ENCODE measurements around the gene GRIFIN. TPM values are rescaled to one million over a fixed set of nuclear protein-coding genes. Genes with fewer than 3 reads are reported as not detected.

GRIFIN gene
- total and polyA plus RNA-seq, 2 donors (not counting 1 experiment from before 2014, with no cell fraction given), result not detected

- H3K9me3 Mint-ChIP-seq (ENCODE audit: insufficient read depth), result no peaks in the 10 kb centered on the region
- H3K4me3 ChIP-seq (ENCODE audit: control extremely low read depth in 1 of 5, extremely low read depth in 1 of 5, insufficient read depth in 1 of 5, low read depth in 2 of 5, low read length in 4 of 5), result no peak overlapping the region
- H3K4me1 ChIP-seq (ENCODE audit: control insufficient read depth in 2 of 2, insufficient read depth in 2 of 2, low read length in 2 of 2), result peaks cover 0 to 5% of the 10 kb centered on the region in 2 donors
- DNase-seq, result no peak
- H3K27me3 ChIP-seq (replicated peaks in 1 of 4; ENCODE audit: control extremely low read depth in 1 of 4, control insufficient read depth in 3 of 4, insufficient read depth in 4 of 4, low read length in 3 of 4), result peaks cover 0 to 12% (median 2%) of the 10 kb centered on the region in 4 experiments
- peaks cover 4% of the 10 kb centered on the region for H3K4me1 Mint-ChIP-seq
- no peaks in the 10 kb centered on the region for H3K36me3 ChIP-seq (replicated peaks in 1 of 2; ENCODE audit: control extremely low read depth in 1 of 2, control insufficient read depth in 1 of 2, extremely low read depth in 1 of 2, insufficient read depth in 2 of 2, low read length in 1 of 2)
- H3K27ac Mint-ChIP-seq, result no peak overlapping the region
- no peak overlapping the region for H3K4me3 Mint-ChIP-seq
- ChIA-PET POLR2A (no interaction called here), CTCF (interaction anchor here (0.8 to 6.9 kb wide), 6 partner anchors 19 to 239 kb away, joined by 3 to 104 read pairs (median 4); no protein-coding TSS in a partner anchor)
- 79% methylated on average over 2 of the region's 5 CpGs for WGBS (ENCODE audit: insufficient coverage)
- H3K79me2 ChIP-seq (ENCODE audit: control insufficient read depth, insufficient read depth, low read length), result no peaks in the 10 kb centered on the region
- no peaks in the 10 kb centered on the region for H3K9me3 ChIP-seq (ENCODE audit: control extremely low read depth in 1 of 3, control insufficient read depth in 2 of 3, insufficient read depth in 1 of 3, low read length in 2 of 3)
- intact Hi-C loops (cut with micrococcal nuclease), result no loop called here
- no peak for TF ChIP-seq EZH2 (IDR thresholded peaks at IDR 0.05; ENCODE audit: borderline replicate concordance, insufficient read depth, low read depth, low read length, poor library complexity, severe bottlenecking)
- TF ChIP-seq, protein P1, sequence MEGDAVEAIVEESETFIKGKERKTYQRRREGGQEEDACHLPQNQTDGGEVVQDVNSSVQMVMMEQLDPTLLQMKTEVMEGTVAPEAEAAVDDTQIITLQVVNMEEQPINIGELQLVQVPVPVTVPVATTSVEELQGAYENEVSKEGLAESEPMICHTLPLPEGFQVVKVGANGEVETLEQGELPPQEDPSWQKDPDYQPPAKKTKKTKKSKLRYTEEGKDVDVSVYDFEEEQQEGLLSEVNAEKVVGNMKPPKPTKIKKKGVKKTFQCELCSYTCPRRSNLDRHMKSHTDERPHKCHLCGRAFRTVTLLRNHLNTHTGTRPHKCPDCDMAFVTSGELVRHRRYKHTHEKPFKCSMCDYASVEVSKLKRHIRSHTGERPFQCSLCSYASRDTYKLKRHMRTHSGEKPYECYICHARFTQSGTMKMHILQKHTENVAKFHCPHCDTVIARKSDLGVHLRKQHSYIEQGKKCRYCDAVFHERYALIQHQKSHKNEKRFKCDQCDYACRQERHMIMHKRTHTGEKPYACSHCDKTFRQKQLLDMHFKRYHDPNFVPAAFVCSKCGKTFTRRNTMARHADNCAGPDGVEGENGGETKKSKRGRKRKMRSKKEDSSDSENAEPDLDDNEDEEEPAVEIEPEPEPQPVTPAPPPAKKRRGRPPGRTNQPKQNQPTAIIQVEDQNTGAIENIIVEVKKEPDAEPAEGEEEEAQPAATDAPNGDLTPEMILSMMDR (IDR thresholded peaks at IDR 0.05), result no peak
- H4K20me1 ChIP-seq (ENCODE audit: control insufficient read depth, insufficient read depth, low read length, poor library complexity, severe bottlenecking), result no peaks in the 10 kb centered on the region
- no peak overlapping the region for H2AFZ ChIP-seq (ENCODE audit: insufficient read depth, low read depth, low read length, poor library complexity, severe bottlenecking)
- no peak for ATAC-seq (ENCODE audit: low read depth)
- no peak overlapping the region for H3K9ac ChIP-seq (ENCODE audit: low read length)
- peaks cover 9% of the 10 kb centered on the region for H3K27me3 Mint-ChIP-seq
- no peak overlapping the region for H3K27ac ChIP-seq (ENCODE audit: low read length in 2 of 2)
- no peak overlapping the region for H3K4me2 ChIP-seq (replicated peaks; ENCODE audit: low read depth, low read length, poor library complexity, severe bottlenecking)
Measured at GRCh38 chr7:2471022-2471329, 5.2 kb downstream of the GRIFIN start.

DNA sequence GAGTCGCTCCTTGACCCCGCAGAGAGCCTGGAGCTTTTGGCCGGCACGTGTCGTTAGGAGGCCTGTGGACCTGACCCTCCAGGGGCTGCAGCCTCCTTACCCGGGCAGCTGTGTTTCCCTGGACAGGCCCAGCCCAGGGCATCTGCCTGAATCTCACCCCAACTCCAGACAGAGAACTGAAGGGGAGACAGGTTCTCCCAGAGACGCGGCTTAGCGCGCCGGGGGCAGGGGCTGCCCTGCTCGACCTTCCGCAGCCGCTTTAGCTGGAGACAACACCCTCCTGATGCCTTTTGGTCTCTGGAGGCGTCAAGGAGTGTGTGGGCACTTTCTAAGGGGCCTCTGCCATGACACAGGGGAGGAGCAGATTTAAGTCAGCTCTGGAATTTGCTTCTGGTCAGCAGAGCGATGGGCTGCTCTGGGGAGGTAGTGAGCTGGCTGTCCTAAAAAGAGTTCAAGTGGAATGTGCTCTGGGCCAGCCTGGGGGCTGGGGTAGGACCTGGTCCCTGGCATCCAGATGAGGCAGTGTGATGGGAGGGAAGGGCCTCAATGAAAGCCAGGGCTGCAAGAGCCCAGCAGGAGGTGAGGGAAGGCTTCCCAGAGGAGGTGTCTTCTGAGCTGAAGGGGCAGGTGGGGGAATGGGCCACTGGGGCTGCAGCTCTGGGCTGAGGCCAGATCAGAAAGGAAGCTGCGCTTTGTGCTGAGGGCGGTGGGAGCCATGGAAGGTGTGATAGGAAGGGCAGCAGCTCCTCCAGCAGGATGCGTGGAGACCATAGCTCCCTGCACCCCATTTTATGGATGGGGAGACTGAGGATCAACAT lies 5.8 kb downstream of the GRIFIN start:
- TF ChIP-seq EZH2 (IDR thresholded peaks at IDR 0.05; ENCODE audit: borderline replicate concordance, insufficient read depth, low read depth, low read length, poor library complexity, severe bottlenecking), result no peak
- TF ChIP-seq, protein P1 (IDR thresholded peaks at IDR 0.05), result no peak
- Mint-ChIP-seq H3K9me3 (ENCODE audit: insufficient read depth) (no peaks in the 10 kb centered on the region), H3K4me1 (peaks cover 4% of the 10 kb centered on the region), H3K27me3 (peaks cover 9% of the 10 kb centered on the region), H3K4me3 (no peak overlapping the region), H3K27ac (no peak overlapping the region)
- Histone ChIP-seq H3K9me3 (ENCODE audit: control extremely low read depth in 1 of 3, control insufficient read depth in 2 of 3, insufficient read depth in 1 of 3, low read length in 2 of 3) (no peaks in the 10 kb centered on the region), H3K4me3 (ENCODE audit: control extremely low read depth in 1 of 5, extremely low read depth in 1 of 5, insufficient read depth in 1 of 5, low read depth in 2 of 5, low read length in 4 of 5) (no peak overlapping the region), H3K9ac (ENCODE audit: low read length) (no peak overlapping the region), H3K36me3 (replicated peaks in 1 of 2; ENCODE audit: control extremely low read depth in 1 of 2, control insufficient read depth in 1 of 2, extremely low read depth in 1 of 2, insufficient read depth in 2 of 2, low read length in 1 of 2) (no peaks in the 10 kb centered on the region), H2AFZ (ENCODE audit: insufficient read depth, low read depth, low read length, poor library complexity, severe bottlenecking) (no peak overlapping the region), H3K27ac (ENCODE audit: low read length in 2 of 2) (no peak overlapping the region), H3K4me1 (ENCODE audit: control insufficient read depth in 2 of 2, insufficient read depth in 2 of 2, low read length in 2 of 2) (peaks cover 0 to 5% of the 10 kb centered on the region in 2 donors), H3K4me2 (replicated peaks; ENCODE audit: low read depth, low read length, poor library complexity, severe bottlenecking) (no peak overlapping the region), H3K27me3 (replicated peaks in 1 of 4; ENCODE audit: control extremely low read depth in 1 of 4, control insufficient read depth in 3 of 4, insufficient read depth in 4 of 4, low read length in 3 of 4) (peaks cover 0 to 8% (median 2%) of the 10 kb centered on the region in 4 experiments), H3K79me2 (ENCODE audit: control insufficient read depth, insufficient read depth, low read length) (no peaks in the 10 kb centered on the region), H4K20me1 (ENCODE audit: control insufficient read depth, insufficient read depth, low read length, poor library complexity, severe bottlenecking) (no peaks in the 10 kb centered on the region)
- ChIA-PET POLR2A (interaction anchor here (0.6 kb wide), 1 partner anchor 63 kb away, joined by 6 read pairs; no protein-coding TSS in a partner anchor), CTCF (interaction anchor here (0.6 to 6.9 kb wide), 10 partner anchors 18 to 891 kb away, joined by 3 to 104 read pairs (median 4); no protein-coding TSS in a partner anchor)
- intact Hi-C loops (cut with micrococcal nuclease), result no loop called here
- WGBS (ENCODE audit: insufficient coverage), result 95% methylated on average over 18 of the region's 19 CpGs
- ATAC-seq (ENCODE audit: low read depth) (no peak), DNase-seq (no peak)
